GM12872 (cell line): ENCODE results near the gene DLG2.

Experiments
- CTCF ChIP-seq: IDR thresholded peaks from 3 replicates; pipeline ENCODE4 v1.5.1; 2011; ENCODE audit warnings: low read depth, mild to moderate bottlenecking, low read length, moderate library complexity; ENCODE audit not compliant: insufficient read depth

The DLG2 gene

DNA sequence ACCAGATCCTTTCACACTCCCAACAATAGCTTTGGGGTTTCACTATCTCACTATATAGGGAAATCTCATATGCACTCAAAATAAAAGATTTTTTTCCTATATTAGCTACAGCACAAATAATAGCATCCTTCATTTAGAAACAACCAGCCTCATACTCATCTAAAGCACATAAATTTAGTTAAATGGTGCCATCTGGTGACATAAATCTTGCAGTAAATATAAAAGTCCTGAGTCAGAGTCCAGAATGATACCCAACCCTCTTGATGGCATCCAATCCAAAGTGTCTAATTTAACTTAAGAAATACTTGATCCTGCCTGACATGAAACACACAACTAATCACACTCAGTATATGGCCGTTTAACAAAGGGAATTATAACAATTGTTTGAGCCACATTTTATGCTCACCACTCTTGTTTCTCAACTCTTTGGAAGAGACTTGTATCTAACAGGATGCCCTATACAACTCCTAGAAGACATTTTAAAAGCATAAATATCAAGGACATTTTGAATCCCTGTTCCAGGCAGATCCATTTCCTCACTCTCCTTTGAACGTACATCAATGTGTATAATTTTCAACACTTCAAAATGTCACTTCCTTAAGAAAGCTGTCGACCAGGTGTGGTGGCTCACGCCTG, 36.2 kb downstream of the DLG2 start:
- no peak for TF ChIP-seq CTCF

DNA sequence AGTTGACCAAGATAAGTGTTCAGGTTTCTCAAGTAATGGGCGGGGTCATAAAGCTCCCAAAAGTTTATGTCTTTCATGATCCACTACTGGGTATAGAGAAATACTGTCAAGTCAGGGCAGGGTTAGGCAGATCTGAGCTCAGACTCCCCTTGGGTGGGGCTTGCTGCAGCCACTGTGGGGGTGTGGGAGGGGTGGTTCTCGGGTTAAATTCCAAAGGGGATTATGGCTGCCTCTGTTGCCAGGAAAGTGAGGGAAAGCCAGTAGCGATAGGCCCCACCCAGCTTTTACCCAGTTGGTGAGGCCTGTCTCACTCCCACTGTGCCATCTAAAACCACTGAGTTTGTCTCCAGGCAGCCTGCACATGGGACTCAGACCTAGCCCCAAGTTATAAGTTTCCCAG, 37.8 kb downstream of the DLG2 start:
- no peak for TF ChIP-seq CTCF

DNA sequence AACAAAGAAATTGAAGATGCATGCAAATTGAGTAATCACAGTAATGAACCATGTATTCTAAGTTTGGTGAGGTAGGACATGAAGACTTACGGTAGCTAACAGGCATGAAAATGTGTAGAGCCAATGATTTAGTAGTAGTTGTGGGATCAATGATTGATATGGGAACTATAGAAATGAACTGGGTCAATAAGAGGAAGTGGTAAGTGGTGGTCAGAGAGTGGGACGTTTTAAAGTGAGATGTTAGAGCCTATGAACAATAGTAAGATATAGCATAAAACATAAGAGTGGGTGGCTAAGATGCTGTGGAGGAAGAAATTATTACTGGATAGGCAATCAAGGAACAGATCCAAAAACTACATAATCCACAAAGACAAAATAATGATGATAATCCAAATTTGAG, 45.0 kb downstream of the DLG2 start:
- TF ChIP-seq CTCF, result no peak

DNA sequence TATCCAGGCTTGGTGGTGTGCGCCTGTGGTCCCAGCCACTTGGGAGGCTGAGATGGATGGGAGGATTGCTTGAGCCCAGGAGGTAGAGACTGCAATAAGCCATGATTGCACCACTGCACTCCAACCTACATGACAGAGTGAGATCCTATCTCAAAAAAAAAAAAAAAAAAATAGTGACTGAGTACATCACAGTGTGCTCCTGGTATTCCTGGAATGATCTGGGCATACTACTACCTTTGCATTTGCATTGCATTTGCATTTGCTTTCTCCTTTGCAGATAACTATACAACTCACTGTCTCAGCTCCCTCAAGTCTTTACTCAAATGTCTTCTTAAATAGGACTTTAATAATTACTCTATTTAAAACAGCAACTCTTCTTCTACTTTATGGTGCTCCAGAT, 51.8 kb downstream of the DLG2 start:
- no peak for TF ChIP-seq CTCF

GRCh38 chr11:85572056-85572455, 55.1 kb downstream of the DLG2 start:
- TF ChIP-seq CTCF, result no peak

GRCh38 chr11:85569525-85569924, 57.6 kb downstream of the DLG2 start:
- no peak for TF ChIP-seq CTCF

DNA sequence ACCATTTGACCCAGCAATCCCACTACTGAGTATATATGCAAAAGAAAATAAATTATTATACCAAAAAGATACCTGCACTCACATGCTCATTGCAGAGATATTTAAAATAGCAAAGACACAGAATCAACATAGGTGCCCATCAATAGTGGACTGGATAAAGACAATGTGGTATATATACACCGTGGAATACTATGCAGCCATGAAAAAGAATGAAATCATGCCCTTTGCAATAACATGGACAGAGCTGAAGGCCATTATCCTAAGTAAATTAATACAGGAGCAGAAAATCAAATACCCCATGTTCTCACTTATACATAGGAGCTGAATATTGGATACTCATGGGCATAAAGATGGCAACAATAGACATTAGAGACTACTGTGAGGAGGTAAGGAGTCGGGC, 68.7 kb downstream of the DLG2 start:
- TF ChIP-seq CTCF, result no peak
